IPS-18a (cell line): ENCODE measurements around the gene CHCHD5.
"Not testable (repeated sequence)": the region's sequence is repeated elsewhere in the genome, so short reads cannot be mapped to it uniquely, and the experiment has no call there.

Experiments
- H3K27ac ChIP-seq: one replicate; pipeline ENCODE4 v1.5.1; 2013; ENCODE audit warnings: low read length
- H3K27me3 ChIP-seq: one replicate; pipeline ENCODE4 v1.6.1; 2013; ENCODE audit warnings: mild to moderate bottlenecking, low read length; ENCODE audit not compliant: control insufficient read depth, insufficient read depth
- H3K36me3 ChIP-seq: one replicate; pipeline ENCODE4 v1.6.1; 2013; ENCODE audit warnings: low read depth, low read length; ENCODE audit not compliant: control insufficient read depth
- H3K4me1 ChIP-seq: one replicate; pipeline ENCODE4 v1.6.1; 2013; ENCODE audit warnings: low read depth, low read length; ENCODE audit not compliant: control insufficient read depth
- H3K4me3 ChIP-seq: one replicate; pipeline ENCODE4 v1.5.1; 2013; ENCODE audit warnings: low read length
- H3K9ac ChIP-seq: one replicate; pipeline ENCODE4 v1.6.1; 2013; ENCODE audit warnings: mild to moderate bottlenecking, low read length, moderate library complexity
- H3K9me3 ChIP-seq: one replicate; pipeline ENCODE4 v1.6.1; 2013; ENCODE audit warnings: low read depth, low read length; ENCODE audit not compliant: control insufficient read depth

CHCHD5 gene

DNA sequence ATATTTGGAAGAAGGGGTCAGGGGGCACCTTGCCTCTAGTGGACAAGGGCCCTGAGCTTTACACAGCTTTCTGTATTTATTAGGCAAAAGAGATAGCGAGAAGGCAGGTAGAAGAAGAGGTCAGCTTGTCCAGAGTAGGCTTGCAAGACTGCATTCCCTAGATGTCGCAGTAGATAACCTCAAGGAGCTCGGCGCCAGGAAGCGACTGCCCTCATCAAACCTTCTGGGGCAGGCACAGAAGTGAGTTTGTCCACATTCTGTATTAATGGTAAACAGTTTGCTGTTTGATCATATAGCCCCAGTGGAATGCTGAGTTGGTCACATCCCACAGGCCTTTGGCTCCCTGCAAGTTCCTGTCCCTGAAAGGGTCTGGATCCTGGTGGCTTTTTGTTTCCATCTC is 7.0 kb downstream of the CHCHD5 start:
- no peaks in the 10 kb centered on the region for H3K27me3 ChIP-seq
- no peak overlapping the region for H3K9ac ChIP-seq
- no peaks in the 10 kb centered on the region for H3K4me1 ChIP-seq
- no peak overlapping the region for H3K27ac ChIP-seq
- H3K36me3 ChIP-seq, result peaks cover 6% of the 10 kb centered on the region
- H3K9me3 ChIP-seq, result no peaks in the 10 kb centered on the region
- H3K4me3 ChIP-seq, result no peak overlapping the region

DNA sequence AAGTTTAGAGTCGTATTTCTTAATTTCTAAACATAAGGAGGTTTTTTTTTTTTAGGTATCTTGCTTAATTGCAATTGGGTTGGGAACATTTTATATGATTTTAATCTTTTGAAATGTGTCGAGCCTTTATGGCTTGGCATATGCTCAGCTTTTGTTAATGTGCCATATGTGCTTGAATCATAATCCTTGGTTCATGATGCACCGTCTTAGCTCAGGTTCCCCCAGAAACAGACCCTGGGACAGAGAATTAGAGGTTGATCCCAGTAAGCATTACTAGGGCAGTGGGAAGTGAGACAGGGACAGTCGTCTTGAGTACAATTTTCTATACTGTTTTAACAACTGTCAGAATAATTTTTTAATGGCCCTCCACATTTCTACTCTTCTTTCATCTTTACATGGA is 9.3 kb downstream of the CHCHD5 start:
- Histone ChIP-seq H3K4me1 (no peaks in the 10 kb centered on the region), H3K9ac (no peak overlapping the region), H3K36me3 (no peaks in the 10 kb centered on the region), H3K27ac (no peak overlapping the region), H3K4me3 (no peak overlapping the region), H3K27me3 (no peaks in the 10 kb centered on the region), H3K9me3 (no peaks in the 10 kb centered on the region)

DNA sequence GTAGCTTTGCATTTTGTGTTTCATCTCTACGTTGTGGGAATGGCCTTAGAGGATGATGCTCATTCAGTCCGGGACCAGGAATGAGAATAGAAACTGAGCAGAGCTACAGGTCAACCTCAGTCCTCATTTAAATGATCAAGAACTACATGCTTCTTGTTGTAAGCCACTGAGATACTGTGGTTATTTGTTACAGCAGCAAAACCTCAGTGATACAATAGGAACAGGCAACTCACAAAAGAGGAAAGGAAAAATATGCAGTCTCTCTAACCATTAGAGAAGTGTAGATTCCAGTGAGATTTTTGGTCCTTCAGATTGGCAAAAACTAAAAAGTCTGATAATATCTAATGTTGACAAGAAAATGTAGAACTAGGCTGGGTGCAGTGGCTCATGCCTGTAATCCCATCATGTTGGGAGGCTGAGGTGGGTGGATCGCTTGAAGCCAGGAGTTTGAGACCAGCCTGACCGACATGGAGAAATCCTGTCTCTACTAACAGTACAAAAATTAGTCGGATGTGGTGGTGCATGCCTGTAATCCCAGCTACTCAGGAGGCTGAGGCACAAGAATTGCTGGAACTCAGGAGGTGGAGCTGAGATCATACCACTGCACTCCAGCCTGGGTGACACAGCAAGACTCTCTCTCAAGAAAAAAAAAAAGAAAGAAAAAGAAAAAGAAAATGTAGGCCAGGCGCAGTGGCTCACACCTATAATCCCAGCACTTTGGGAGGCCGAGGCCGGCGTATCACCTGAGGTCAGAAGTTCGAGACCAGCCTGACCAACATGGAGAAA is 13.3 kb downstream of the CHCHD5 start:
- Histone ChIP-seq H3K36me3 (no peaks in the 10 kb centered on the region), H3K9ac (no peak overlapping the region), H3K4me1 (no peaks in the 10 kb centered on the region), H3K27me3 (no peaks in the 10 kb centered on the region), H3K4me3 (no peak overlapping the region), H3K9me3 (no peaks in the 10 kb centered on the region), H3K27ac (no peak overlapping the region)

DNA sequence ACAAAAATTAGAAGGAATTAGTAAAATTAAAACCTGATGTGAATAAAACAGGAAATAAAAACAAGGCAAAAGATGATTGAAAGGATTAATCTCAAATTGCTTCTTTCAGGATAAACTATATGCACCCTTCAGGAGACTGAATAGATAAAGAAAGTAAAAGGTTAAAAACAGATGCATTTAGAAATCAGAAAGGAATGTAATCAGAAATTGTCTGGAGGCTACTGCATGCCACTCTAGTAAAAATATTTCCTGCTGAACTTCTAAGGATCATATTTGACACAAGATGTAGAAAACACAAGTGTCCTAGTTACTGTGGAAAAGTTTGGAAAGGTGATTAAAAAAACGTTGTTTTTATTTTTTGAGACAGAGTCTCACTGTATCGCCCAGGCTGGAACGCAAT is 16.2 kb downstream of the CHCHD5 start:
- H3K27me3 ChIP-seq, result no peaks in the 10 kb centered on the region
- no peaks in the 10 kb centered on the region for H3K36me3 ChIP-seq
- H3K4me1 ChIP-seq, result no peaks in the 10 kb centered on the region
- H3K27ac ChIP-seq, result no peak overlapping the region
- H3K9ac ChIP-seq, result no peak overlapping the region
- no peak overlapping the region for H3K4me3 ChIP-seq
- H3K9me3 ChIP-seq, result no peaks in the 10 kb centered on the region

DNA sequence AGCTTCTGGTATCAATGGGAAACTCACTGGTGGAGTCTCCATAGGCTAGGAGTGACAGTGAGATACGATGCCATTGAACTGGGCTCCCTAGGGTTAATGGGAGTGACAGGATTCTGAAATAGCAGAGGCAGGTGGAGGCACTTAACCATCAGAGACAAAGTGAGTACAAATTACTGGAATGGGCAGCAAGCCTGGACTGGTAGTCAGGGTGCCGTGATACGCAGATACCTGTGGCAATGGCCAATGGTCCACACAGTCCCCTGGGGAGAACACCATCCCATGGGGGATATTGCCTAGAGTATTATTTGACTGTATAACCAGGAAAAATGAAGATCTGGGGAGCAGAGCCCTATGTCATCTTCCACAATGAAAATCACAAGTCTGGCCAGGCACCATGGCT is 17.3 kb downstream of the CHCHD5 start:
- Histone ChIP-seq H3K27me3 (no peaks in the 10 kb centered on the region), H3K36me3 (no peaks in the 10 kb centered on the region), H3K27ac (no peak overlapping the region), H3K9ac (no peak overlapping the region), H3K9me3 (no peaks in the 10 kb centered on the region), H3K4me1 (no peaks in the 10 kb centered on the region), H3K4me3 (no peak overlapping the region)

DNA sequence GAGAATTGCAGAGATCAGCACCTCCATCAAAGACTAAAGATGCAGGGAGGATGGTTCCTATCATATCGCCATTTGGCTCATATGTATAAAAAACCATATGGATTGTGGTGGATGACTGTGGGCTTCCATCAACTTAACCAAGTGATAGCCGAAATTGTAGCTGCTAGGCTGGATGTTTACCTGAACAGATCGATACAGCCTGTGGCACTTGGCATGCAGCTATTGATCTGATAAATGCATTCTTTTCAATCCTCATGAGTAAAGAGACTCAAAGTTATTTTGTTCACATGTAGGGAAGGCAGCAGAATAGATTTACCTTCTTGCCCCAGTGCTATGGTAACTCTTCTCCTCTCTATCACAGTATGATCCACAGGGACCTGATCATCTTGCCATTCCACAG is 18.5 kb downstream of the CHCHD5 start:
- Histone ChIP-seq H3K9ac (no peak overlapping the region), H3K36me3 (no peaks in the 10 kb centered on the region)

DNA sequence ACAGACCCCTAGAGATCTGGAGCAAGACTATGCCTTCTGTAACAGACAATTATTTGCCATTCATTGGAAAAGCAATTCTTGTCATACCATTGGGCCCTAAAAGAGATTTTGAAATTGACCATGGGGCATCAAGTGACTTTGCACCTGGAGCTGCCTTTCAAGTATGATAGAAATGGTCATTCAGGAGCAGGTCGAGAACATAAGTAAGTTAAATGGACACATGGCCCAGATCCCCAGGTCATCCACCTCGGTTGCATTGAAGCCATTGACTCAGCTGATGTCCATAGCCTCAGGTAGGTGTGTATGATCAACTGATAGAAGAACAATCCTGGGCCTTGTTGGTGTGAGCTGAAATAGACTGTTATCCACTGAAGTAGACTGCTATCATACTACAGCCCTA is 19.3 kb downstream of the CHCHD5 start:
- Histone ChIP-seq H3K4me1 (no peaks in the 10 kb centered on the region), H3K9me3 (no peaks in the 10 kb centered on the region), H3K27me3 (no peaks in the 10 kb centered on the region), H3K36me3 (no peaks in the 10 kb centered on the region), H3K9ac (no peak overlapping the region), H3K27ac (no peak overlapping the region), H3K4me3 (no peak overlapping the region)

More for the DNA sequence above, 18.5 kb downstream of the CHCHD5 start:
- no peaks in the 10 kb centered on the region for H3K27me3 ChIP-seq
- H3K9me3 ChIP-seq, result no peaks in the 10 kb centered on the region
- H3K4me3 ChIP-seq, result no peak overlapping the region
- no peak overlapping the region for H3K27ac ChIP-seq
- H3K4me1 ChIP-seq, result no peaks in the 10 kb centered on the region

DNA sequence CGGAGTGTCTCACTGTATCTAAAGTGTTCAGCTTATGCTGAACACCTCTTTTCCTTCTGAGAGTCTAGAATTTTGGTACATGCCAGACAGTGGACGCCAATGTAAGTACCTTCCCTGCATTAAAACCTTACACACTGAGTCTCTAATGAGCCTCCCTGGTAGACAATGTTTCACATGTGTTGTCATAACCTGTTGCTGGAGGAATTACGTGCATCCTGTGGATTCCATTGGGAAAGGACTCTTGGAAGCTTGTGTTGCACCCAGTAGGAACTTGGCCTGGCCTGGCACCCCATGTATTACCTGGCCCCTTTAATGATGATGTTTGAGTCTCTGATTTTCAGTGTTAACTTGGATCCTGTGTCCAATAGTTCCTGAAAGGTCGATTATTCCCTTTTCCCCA is 20.5 kb downstream of the CHCHD5 start:
- Histone ChIP-seq H3K9ac (no peak overlapping the region), H3K4me1 (no peaks in the 10 kb centered on the region), H3K9me3 (no peaks in the 10 kb centered on the region), H3K27me3 (no peaks in the 10 kb centered on the region), H3K36me3 (no peaks in the 10 kb centered on the region), H3K4me3 (no peak overlapping the region), H3K27ac (no peak overlapping the region)

DNA sequence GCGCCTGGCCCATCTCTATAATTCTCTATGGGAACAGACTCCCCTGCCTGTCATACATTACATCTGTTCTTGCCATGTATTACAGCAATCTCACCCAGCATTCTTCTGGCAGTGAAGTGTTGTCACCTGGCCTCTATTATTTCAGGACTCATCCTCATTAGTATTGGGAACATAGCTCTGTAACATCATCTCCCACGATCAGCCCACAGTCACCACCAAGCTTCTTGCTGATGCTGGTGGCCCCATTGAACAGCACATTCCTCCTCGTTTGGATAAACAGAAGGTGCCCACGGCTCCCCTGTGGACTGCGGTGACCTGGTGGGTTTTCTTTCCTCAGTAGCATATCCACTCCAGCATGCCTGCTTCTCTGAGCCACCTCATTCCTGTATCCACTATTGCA is 21.5 kb downstream of the CHCHD5 start:
- no peaks in the 10 kb centered on the region for H3K36me3 ChIP-seq
- H3K9ac ChIP-seq, result no peak overlapping the region
- H3K27me3 ChIP-seq, result no peaks in the 10 kb centered on the region
- H3K27ac ChIP-seq, result no peak overlapping the region
- no peaks in the 10 kb centered on the region for H3K4me1 ChIP-seq
- no peak overlapping the region for H3K4me3 ChIP-seq
- no peaks in the 10 kb centered on the region for H3K9me3 ChIP-seq

DNA sequence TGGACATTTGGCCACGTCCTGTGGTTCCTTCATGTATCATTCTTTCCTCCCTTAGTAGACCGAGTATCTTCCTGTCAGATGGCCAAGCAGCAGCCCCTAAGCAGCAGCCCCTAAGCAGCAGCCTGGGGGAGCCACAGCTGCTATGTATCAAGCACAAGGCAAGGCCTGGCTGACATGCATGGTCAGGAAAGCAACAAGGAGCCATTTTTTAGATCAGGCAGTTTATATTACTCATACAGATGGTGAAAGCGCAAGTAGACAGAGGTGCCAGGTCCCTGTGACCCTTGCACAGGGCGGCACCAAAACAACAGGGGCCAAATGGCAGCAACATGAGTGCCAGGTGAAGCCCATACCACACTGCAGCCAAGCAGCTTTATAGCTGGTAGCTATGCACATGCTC is 22.1 kb downstream of the CHCHD5 start:
- no peak overlapping the region for H3K27ac ChIP-seq
- H3K9me3 ChIP-seq, result no peaks in the 10 kb centered on the region
- H3K36me3 ChIP-seq, result no peaks in the 10 kb centered on the region
- H3K9ac ChIP-seq, result no peak overlapping the region
- no peaks in the 10 kb centered on the region for H3K4me1 ChIP-seq
- H3K4me3 ChIP-seq, result no peak overlapping the region
- H3K27me3 ChIP-seq, result no peaks in the 10 kb centered on the region

DNA sequence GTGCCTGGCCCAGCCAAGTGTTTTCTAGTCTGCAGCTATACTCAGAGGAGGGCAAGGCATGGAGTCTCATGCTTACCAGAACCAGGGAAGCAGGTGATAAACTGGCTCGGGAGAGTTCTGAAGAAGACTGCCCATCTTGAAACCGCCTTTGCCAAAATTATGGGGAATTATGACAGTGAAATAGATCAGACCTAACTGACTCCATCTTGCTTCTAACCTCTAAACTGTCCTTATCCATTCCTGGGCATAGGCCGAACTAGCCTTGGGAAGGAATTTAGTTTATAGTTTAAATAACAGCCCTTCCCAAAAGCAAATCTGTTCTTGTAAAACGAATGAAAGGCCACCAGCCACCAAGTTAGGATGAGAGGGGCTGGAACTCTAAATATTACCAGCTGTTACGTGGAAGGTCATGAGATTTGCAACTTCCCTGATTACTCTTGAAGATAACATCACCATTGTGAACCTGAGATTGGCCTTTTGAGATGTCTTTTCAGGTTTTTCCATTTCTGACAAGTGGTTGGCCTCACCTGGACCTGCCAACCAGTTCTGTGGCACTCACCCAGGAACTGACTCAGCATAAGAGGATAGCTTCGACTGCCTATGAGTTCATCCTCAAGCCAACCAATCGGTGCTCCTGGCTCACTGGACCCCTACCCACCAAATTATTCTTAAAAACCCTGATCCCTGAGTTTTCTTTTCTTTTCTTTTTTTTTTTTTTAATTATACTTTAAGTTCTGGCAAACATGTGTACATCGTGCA is 23.4 kb downstream of the CHCHD5 start:
- no peaks in the 10 kb centered on the region for H3K9me3 ChIP-seq
- H3K4me1 ChIP-seq, result no peaks in the 10 kb centered on the region
- no peaks in the 10 kb centered on the region for H3K36me3 ChIP-seq
- no peak overlapping the region for H3K9ac ChIP-seq
- H3K27ac ChIP-seq, result no peak overlapping the region
- no peak overlapping the region for H3K4me3 ChIP-seq
- H3K27me3 ChIP-seq, result no peaks in the 10 kb centered on the region

DNA sequence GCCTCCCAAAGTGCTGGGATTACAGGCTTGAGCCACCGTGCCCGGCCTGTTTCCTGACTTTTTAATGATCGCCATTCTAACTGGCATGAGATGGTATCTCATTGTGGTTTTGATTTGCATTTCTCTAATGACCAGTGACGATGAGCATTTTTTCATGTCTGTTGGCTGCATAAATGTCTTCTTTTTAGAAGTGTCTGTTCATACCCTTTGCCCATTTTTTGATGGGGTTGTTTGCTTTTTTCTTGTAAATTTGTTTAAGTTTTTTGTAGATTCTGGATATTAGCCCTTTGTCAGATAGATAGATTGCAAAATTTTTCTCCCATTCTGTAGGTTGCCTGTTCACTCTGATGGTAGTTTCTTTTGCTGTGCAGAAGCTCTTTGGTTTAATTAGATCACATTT is 24.9 kb downstream of the CHCHD5 start:
- H3K4me3 ChIP-seq, H3K27ac ChIP-seq, H3K27me3 ChIP-seq, H3K4me1 ChIP-seq, H3K36me3 ChIP-seq, H3K9me3 ChIP-seq, H3K9ac ChIP-seq: not testable (repeated sequence)
